ENCODE results near the gene PDCD1. TPM values are rescaled to one million over a fixed set of nuclear protein-coding genes. Genes with fewer than 3 reads are reported as not detected.
A peak's percentile ranks its signal among the peaks of the same experiment; 100 is the strongest.

The PDCD1 gene
- total RNA-seq, 4 donors from 2014 or later: 1.2 to 2.5 (median 1.5) TPM

DNA sequence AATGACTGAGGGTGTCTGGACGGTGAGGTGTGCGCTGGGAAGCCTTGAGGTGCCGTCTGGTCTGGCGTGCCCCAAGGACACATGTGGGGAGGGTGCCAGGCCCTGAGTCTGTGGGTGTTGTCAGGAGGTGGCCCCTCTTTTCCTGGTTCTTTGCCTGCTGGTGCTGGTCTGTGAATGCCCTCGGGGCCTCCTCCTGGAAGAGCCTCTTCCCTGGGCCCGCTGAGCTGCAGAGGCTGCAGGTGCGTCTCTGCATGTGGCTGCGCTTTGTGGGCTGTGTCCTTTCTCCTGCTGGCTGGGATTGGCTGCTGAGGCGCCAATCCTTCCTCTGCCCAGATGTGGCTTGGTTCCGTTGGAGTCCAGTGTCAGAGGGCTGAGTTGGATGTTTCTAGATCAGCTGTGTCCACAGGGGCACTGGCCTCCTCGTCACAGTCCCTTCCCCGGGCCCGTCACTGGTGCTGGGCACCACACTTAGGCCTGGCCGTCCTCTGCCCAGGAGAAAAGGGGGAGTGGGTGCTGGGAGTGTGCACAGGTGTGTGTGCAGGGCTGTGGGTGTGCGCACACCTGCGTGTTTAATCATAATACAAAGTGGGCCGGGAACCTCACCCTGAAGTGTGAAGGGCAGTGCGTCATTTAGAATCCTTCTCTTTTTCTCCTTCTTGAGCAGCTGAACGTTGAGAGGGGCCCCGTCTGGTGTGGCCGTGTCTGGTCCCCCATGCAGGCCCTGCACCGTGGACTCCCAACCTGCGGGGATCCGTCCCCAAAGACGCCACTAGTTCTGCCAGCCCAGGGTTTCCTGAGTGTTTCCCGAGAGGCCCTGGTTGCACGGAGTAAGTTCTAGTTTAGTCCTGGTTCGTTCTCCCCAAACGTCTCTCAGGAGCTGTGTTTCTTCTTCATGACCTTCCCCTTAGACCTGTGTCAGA is 46.4 kb upstream of the PDCD1 start:
- intact Hi-C loops (cut with DNase I): no loop called here
- 81 to 92% methylated on average over 6 to 17 of the region's 29 CpGs for WGBS, 2 donors
- H3K4me1 ChIP-seq: peaks cover 0 to 22% (median 18%) of the 10 kb centered on the region in 3 donors
- H3K27ac ChIP-seq: no peak overlapping the region
- H3K4me3 ChIP-seq: no peak overlapping the region
- DNase-seq: no peak
- no peak for TF ChIP-seq CTCF (IDR thresholded peaks at IDR 0.05)
- no peak for TF ChIP-seq POLR2A (IDR thresholded peaks at IDR 0.05)
- no peaks in the 10 kb centered on the region for H3K9me3 ChIP-seq
- no peaks in the 10 kb centered on the region for H3K36me3 ChIP-seq
- H3K27me3 ChIP-seq: no peaks in the 10 kb centered on the region

DNA sequence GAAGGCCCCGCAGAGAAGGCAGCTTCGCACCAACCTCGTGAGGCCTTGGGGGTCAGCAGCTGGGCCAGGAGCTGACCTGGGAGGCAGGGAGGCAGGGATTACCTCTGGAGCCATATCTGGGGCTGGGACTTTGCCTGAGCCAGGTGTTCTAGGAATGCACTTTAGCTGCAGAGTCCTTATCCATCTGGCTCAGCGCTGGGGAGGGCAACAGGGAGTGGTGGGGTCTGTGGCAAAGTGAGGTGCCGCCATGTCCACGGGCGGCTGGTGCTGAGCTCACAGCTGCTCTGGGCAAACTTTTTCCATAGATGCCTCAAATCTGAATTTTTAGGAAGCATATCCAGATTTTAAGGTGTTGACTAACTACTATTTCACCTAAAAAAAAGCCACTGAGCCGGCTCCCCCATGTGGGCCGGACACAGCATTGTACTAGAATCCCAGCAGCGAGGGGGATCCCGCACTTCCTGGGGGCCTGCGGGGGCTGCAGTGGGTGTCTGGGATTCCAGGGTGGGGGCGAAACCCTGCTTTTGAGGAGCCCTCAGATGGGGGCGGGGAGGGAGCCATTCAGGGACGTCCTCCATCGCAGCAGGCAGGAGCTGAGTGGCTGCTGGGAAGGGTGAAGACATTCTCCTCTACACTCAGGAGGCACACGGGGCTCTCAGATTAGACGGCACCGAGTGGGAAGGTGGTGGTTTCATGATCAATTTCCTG is 45.5 kb upstream of the PDCD1 start:
- H3K4me3 ChIP-seq: no peak overlapping the region
- no peaks in the 10 kb centered on the region for H3K27me3 ChIP-seq
- H3K9me3 ChIP-seq: no peaks in the 10 kb centered on the region
- no peaks in the 10 kb centered on the region for H3K36me3 ChIP-seq
- H3K27ac ChIP-seq: no peak overlapping the region
- peaks cover 7 to 31% (median 23%) of the 10 kb centered on the region in 3 donors for H3K4me1 ChIP-seq
- intact Hi-C loops (cut with DNase I): no loop called here
- DNase-seq: no peak
- TF ChIP-seq CTCF (IDR thresholded peaks at IDR 0.05) (no peak), POLR2A (IDR thresholded peaks at IDR 0.05) (no peak)
- 76 to 89% methylated on average over 6 to 12 of the region's 19 CpGs for WGBS, 2 donors

GRCh38 chr2:241903121-241904010 is 44.7 kb upstream of the PDCD1 start:
- TF ChIP-seq CTCF (IDR thresholded peaks at IDR 0.05) (no peak), POLR2A (IDR thresholded peaks at IDR 0.05) (no peak)
- WGBS, 2 donors: 87 to 93% methylated on average over 5 to 17 of the region's 40 CpGs
- intact Hi-C loops (cut with DNase I): no loop called here
- H3K4me3 ChIP-seq: no peak overlapping the region
- no peak overlapping the region for H3K27ac ChIP-seq
- no peaks in the 10 kb centered on the region for H3K9me3 ChIP-seq
- DNase-seq: no peak
- H3K4me1 ChIP-seq: peaks cover 11 to 39% (median 25%) of the 10 kb centered on the region in 3 donors
- H3K27me3 ChIP-seq: no peaks in the 10 kb centered on the region
- no peaks in the 10 kb centered on the region for H3K36me3 ChIP-seq

DNA sequence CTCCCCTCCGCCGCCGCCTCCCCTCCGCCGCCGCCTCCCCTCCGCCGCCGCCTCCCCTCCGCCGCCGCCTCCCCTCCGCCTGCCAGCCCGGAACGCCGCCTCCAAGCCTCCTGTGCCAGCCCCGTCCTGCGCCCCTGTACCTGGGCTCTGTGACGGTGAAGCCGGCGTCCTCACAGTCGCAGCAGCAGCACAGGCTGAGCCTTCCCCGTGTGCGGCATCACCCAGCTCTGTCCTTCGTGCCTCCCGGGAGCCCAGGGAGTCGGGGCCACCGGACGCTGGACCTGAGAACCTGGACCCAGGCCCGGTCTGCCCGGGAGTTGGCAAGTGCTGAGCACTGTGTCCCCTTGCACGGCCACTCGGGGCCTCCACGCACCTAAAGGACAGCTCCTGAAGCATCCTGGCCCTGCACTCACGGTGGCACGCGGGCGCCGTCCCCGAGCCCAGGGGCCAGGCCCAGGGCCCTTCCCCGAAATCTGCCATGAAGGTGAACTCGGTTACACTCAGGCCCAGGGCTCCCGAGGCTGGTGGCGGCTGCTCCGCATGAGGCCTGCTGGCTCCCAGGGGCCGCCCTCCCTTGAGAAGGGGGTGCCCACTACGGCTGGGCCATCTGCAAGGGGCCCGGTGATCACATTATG is 43.8 kb upstream of the PDCD1 start:
- intact Hi-C loops (cut with DNase I): no loop called here
- Histone ChIP-seq H3K4me3 (peak overlapping the region; percentile 15 to 43 (median 34)), H3K9me3 (no peaks in the 10 kb centered on the region), H3K4me1 (peaks cover 11 to 42% (median 25%) of the 10 kb centered on the region in 3 donors), H3K27ac (peak overlapping the region in 3 of 4 donors; percentile 66 to 87 (median 82)), H3K27me3 (no peaks in the 10 kb centered on the region), H3K36me3 (no peaks in the 10 kb centered on the region)
- no peak for DNase-seq
- TF ChIP-seq POLR2A (IDR thresholded peaks at IDR 0.05) (no peak), CTCF (IDR thresholded peaks at IDR 0.05) (no peak)
- 92% methylated on average over 8 of the region's 48 CpGs; no CpG with 5 or more reads in 1 of the 2 donors for WGBS, 2 donors

Measured in esophagus squamous epithelium (tissue), 5 donors.